Neural progenitor cell (in vitro differentiated cells): Measurements from ENCODE around the gene CAMK2A. TPM values are rescaled to one million over a fixed set of nuclear protein-coding genes. Genes with fewer than 3 reads are reported as not detected.

Experiments used
- DNase-seq: peaks from one replicate; pipeline ENCODE4 v3.0.0-alpha.2; 2016; ENCODE audit warnings: low spot score
- H2AFZ ChIP-seq: fragments of 200-600 bp; sonication (generic); replicated peaks from 2 replicates; pipeline ENCODE4 v1.6.1; 2016; ENCODE audit warnings: antibody characterized with exemption
- H3F3A ChIP-seq: fragments of 200-600 bp; sonication (generic); 2 replicates; pipeline ENCODE4 v1.6.1; 2016; ENCODE audit warnings: antibody characterized with exemption, low read depth
- H3K27ac ChIP-seq: fragments of 200-600 bp; sonication (generic); 2 replicates; pipeline ENCODE4 v1.5.1; 2016; ENCODE audit warnings: mild to moderate bottlenecking
- H3K27me3 ChIP-seq: fragments of 200-600 bp; sonication (generic); 2 replicates; pipeline ENCODE4 v1.6.1; 2016; ENCODE audit warnings: mild to moderate bottlenecking, moderate library complexity
- H3K36me3 ChIP-seq: fragments of 200-600 bp; sonication (generic); 2 replicates; pipeline ENCODE4 v1.5.1; 2016
- H3K4me1 ChIP-seq: fragments of 200-600 bp; sonication (generic); 2 replicates; pipeline ENCODE4 v1.6.1; 2016; ENCODE audit warnings: mixed run types
- H3K4me2 ChIP-seq: fragments of 200-600 bp; sonication (generic); 2 replicates; pipeline ENCODE4 v1.6.1; 2016
- H3K4me3 ChIP-seq: fragments of 200-600 bp; sonication (generic); 2 replicates; pipeline ENCODE4 v1.5.1; 2016
- H3K79me2 ChIP-seq: fragments of 200-600 bp; sonication (generic); 2 replicates; pipeline ENCODE4 v1.6.1; 2016; ENCODE audit warnings: low read depth
- H3K9ac ChIP-seq: fragments of 200-600 bp; sonication (generic); 2 replicates; pipeline ENCODE4 v1.6.1; 2016
- H3K9me3 ChIP-seq: fragments of 200-600 bp; sonication (generic); 2 replicates; pipeline ENCODE4 v1.5.1; 2016; ENCODE audit warnings: low read depth
- H4K20me1 ChIP-seq: fragments of 200-600 bp; sonication (generic); 2 replicates; pipeline ENCODE4 v1.6.1; 2016; ENCODE audit warnings: low read depth
- H3K27ac Mint-ChIP-seq: 3 replicates; pipeline ENCODE4 v1.8.0; 2021; ENCODE audit warnings: mixed read lengths
- H3K27me3 Mint-ChIP-seq: 2 replicates; pipeline ENCODE4 v1.8.0; 2022; ENCODE audit warnings: low read depth, mild to moderate bottlenecking, inconsistent platforms, moderate library complexity, mixed read lengths; ENCODE audit not compliant: insufficient read depth
- H3K36me3 Mint-ChIP-seq: 3 replicates; pipeline ENCODE4 v1.8.0; 2021; ENCODE audit warnings: mixed read lengths
- H3K4me1 Mint-ChIP-seq: 3 replicates; pipeline ENCODE4 v1.8.0; 2021; ENCODE audit warnings: mixed read lengths
- H3K4me3 Mint-ChIP-seq: 3 replicates; pipeline ENCODE4 v1.8.0; 2021; ENCODE audit warnings: mild to moderate bottlenecking, moderate library complexity, mixed read lengths
- H3K9me3 Mint-ChIP-seq: 3 replicates; pipeline ENCODE4 v1.8.0; 2020; ENCODE audit warnings: mixed read lengths
- EZH2 ChIP-seq: fragments of 200-600 bp; sonication (generic); IDR thresholded peaks from 2 replicates; pipeline ENCODE4 v1.6.1; 2017; ENCODE audit warnings: antibody characterized with exemption, mild to moderate bottlenecking, moderate library complexity
- EZH2phosphoT487 ChIP-seq: fragments of 200-600 bp; sonication (generic); IDR thresholded peaks from 2 replicates; pipeline ENCODE4 v1.6.1; 2017; ENCODE audit warnings: antibody characterized with exemption
- total RNA-seq: library from RNA; depleted of rRNA; stranded (reverse); fragments of >200 nt; gene quantifications from 2 replicates; pipeline ENCODE4 v1.2.3, GENCODE V29; 2015; ENCODE audit warnings: low replicate concordance
- TF ChIP-seq, protein P1 (sequence below): fragments of 200-600 bp; sonication (generic); IDR thresholded peaks from 2 replicates; pipeline ENCODE4 v1.5.1; 2017; ENCODE audit warnings: antibody characterized with exemption, mild to moderate bottlenecking

CAMK2A gene
- total RNA-seq, 1 donor from 2014 or later, result 0.09 TPM

DNA sequence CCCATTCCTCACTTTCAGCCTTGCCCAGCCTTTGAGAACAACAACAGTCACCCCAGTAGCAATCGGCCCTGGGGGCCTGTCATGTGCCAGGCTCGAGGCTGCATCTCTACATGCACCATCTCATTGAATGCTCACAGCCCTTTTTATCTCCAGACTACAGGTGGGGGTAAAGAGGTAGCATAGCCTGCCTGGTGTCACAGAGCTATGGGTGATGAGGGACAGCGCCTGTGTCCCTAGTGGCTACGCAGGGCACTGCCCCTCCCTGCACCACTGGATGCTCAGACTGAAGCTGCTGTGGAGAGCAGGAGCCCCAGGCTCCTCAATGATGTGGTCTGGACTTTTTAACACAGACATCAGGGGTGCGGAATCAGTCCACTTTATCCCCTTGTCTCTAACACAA lies 2.8 kb downstream of the CAMK2A start:
- Histone ChIP-seq H2AFZ (no peak overlapping the region), H4K20me1 (no peaks in the 10 kb centered on the region), H3K79me2 (no peaks in the 10 kb centered on the region), H3K27me3 (no peaks in the 10 kb centered on the region), H3K9me3 (no peaks in the 10 kb centered on the region), H3F3A (no peaks in the 10 kb centered on the region), H3K27ac (no peak overlapping the region), H3K4me1 (peaks cover 4% of the 10 kb centered on the region), H3K4me2 (no peak overlapping the region), H3K36me3 (no peaks in the 10 kb centered on the region), H3K9ac (no peak overlapping the region), H3K4me3 (no peak overlapping the region)
- peak; percentile 75 for DNase-seq
- H3K36me3 Mint-ChIP-seq, result no peaks in the 10 kb centered on the region
- no peak for TF ChIP-seq EZH2phosphoT487
- TF ChIP-seq, protein P1, sequence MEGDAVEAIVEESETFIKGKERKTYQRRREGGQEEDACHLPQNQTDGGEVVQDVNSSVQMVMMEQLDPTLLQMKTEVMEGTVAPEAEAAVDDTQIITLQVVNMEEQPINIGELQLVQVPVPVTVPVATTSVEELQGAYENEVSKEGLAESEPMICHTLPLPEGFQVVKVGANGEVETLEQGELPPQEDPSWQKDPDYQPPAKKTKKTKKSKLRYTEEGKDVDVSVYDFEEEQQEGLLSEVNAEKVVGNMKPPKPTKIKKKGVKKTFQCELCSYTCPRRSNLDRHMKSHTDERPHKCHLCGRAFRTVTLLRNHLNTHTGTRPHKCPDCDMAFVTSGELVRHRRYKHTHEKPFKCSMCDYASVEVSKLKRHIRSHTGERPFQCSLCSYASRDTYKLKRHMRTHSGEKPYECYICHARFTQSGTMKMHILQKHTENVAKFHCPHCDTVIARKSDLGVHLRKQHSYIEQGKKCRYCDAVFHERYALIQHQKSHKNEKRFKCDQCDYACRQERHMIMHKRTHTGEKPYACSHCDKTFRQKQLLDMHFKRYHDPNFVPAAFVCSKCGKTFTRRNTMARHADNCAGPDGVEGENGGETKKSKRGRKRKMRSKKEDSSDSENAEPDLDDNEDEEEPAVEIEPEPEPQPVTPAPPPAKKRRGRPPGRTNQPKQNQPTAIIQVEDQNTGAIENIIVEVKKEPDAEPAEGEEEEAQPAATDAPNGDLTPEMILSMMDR, result peak; percentile 62
- no peaks in the 10 kb centered on the region for H3K9me3 Mint-ChIP-seq
- H3K27ac Mint-ChIP-seq, result peak overlapping the region; percentile 46
- H3K4me3 Mint-ChIP-seq, result no peak overlapping the region
- H3K4me1 Mint-ChIP-seq, result peaks cover 68% of the 10 kb centered on the region
- H3K27me3 Mint-ChIP-seq, result peaks cover 2% of the 10 kb centered on the region

DNA sequence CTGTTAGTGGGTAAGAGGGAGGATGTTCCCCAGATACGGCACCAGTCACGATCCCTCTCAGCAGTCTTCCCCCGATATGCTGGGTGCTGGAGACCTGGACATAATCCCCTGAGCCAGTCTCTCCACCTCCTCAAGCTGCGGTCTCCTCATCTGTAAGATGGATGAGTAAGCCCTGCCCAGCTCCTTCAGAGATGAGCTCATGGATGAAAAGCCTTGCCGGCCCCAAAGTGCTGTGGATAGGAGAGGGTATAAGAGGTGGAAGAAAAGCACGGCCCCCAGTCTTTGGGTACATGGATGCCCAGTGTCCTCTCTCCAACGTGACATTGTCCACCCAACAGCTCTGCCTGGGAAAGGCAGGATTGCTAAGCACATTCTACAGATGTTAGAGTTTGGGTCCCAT lies 4.5 kb downstream of the CAMK2A start:
- Mint-ChIP-seq H3K4me3 (no peak overlapping the region), H3K36me3 (no peaks in the 10 kb centered on the region), H3K4me1 (peaks cover 73% of the 10 kb centered on the region), H3K27ac (no peak overlapping the region), H3K9me3 (no peaks in the 10 kb centered on the region), H3K27me3 (peaks cover 3% of the 10 kb centered on the region)
- Histone ChIP-seq H3F3A (no peaks in the 10 kb centered on the region), H3K4me3 (no peak overlapping the region), H2AFZ (no peak overlapping the region), H3K4me1 (peaks cover 5% of the 10 kb centered on the region), H3K36me3 (no peaks in the 10 kb centered on the region), H3K9ac (no peak overlapping the region), H4K20me1 (no peaks in the 10 kb centered on the region), H3K27ac (no peak overlapping the region), H3K27me3 (no peaks in the 10 kb centered on the region), H3K9me3 (no peaks in the 10 kb centered on the region), H3K4me2 (no peak overlapping the region), H3K79me2 (no peaks in the 10 kb centered on the region)
- no peak for DNase-seq
- TF ChIP-seq EZH2 (no peak), EZH2phosphoT487 (no peak)

DNA sequence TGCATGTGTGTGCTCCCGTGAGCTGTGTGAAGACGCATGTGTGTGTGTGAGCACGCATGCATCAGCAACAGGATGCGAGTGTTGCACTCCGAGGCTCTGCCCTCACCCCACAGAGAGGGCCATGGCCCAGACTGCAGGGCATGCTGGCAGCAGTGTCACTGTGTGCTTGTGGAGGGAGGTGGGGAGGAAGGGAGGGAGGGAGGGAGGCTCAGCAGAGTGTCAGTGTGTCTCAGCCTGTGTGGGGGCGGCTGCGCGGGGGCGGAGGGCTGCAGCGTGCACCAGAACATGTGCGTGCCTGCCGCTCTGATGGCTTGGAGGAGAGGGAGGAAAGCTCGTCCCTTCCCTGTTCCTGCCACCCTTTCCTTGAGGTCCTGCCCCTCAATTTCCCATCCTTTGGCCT lies 5.3 kb downstream of the CAMK2A start:
- no peak for DNase-seq
- H3K4me3 Mint-ChIP-seq, result no peak overlapping the region
- H2AFZ ChIP-seq, result no peak overlapping the region
- H3K4me1 ChIP-seq, result peaks cover 8% of the 10 kb centered on the region
- peaks cover 70% of the 10 kb centered on the region for H3K4me1 Mint-ChIP-seq
- no peak overlapping the region for H3K9ac ChIP-seq
- no peaks in the 10 kb centered on the region for H3K9me3 ChIP-seq
- H3K27me3 ChIP-seq, result no peaks in the 10 kb centered on the region
- TF ChIP-seq EZH2 (no peak), EZH2phosphoT487 (no peak)
- TF ChIP-seq, protein P1, result no peak
- no peak overlapping the region for H3K4me2 ChIP-seq
- H3K27me3 Mint-ChIP-seq, result peaks cover 3% of the 10 kb centered on the region
- no peak overlapping the region for H3K27ac Mint-ChIP-seq
- no peaks in the 10 kb centered on the region for H3K36me3 Mint-ChIP-seq
- no peaks in the 10 kb centered on the region for H3K9me3 Mint-ChIP-seq
- H3F3A ChIP-seq, result no peaks in the 10 kb centered on the region
- H3K36me3 ChIP-seq, result no peaks in the 10 kb centered on the region
- H3K4me3 ChIP-seq, result no peak overlapping the region
- no peak overlapping the region for H3K27ac ChIP-seq
- H4K20me1 ChIP-seq, result no peaks in the 10 kb centered on the region
- no peaks in the 10 kb centered on the region for H3K79me2 ChIP-seq

DNA sequence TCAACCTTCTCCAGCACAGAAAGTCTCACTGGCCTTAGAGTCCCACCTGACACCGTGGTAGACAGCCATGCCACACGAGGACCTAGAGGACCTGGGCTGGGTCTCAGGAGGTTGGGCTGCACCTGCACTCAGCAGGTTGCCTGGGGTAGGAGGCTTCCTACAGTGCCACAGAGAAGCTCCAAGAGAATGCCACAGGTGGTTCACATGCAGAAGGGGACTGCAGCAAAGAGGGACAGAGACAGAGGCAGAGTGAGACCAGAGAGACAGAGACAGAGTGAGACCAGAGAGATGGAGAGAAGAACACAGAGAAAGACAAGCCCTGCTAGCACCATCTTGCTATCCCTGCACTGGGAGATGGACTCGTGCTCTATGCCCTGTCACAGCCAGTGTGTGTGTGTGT lies 5.7 kb downstream of the CAMK2A start:
- Histone ChIP-seq H2AFZ (no peak overlapping the region), H3K27me3 (no peaks in the 10 kb centered on the region), H3K79me2 (no peaks in the 10 kb centered on the region), H3K36me3 (no peaks in the 10 kb centered on the region), H3K9me3 (no peaks in the 10 kb centered on the region), H3K9ac (no peak overlapping the region), H3K4me3 (no peak overlapping the region), H3K4me1 (peaks cover 8% of the 10 kb centered on the region), H3K4me2 (no peak overlapping the region), H3K27ac (no peak overlapping the region), H4K20me1 (no peaks in the 10 kb centered on the region), H3F3A (no peaks in the 10 kb centered on the region)
- peaks cover 3% of the 10 kb centered on the region for H3K27me3 Mint-ChIP-seq
- no peaks in the 10 kb centered on the region for H3K36me3 Mint-ChIP-seq
- peaks cover 69% of the 10 kb centered on the region for H3K4me1 Mint-ChIP-seq
- H3K4me3 Mint-ChIP-seq, result no peak overlapping the region
- H3K9me3 Mint-ChIP-seq, result no peaks in the 10 kb centered on the region
- H3K27ac Mint-ChIP-seq, result peak overlapping the region; percentile 11
- DNase-seq, result no peak
- TF ChIP-seq EZH2 (no peak), EZH2phosphoT487 (no peak)
- TF ChIP-seq, protein P1, result no peak
